OCI-M1 (cell line): ENCODE measurements around the gene ERP44.

ENCODE experiments used
- DNase-seq: peaks from one replicate; lab custom pipeline; 2025; lab: John Stamatoyannopoulos, UW

Gene ERP44

GRCh38 chr9:99936947-99937587, 161.7 kb downstream of the ERP44 start:
- DNase-seq: no peak

- no peak for DNase-seq
Measured at GRCh38 chr9:99931155-99931840, 167.5 kb downstream of the ERP44 start.

- DNase-seq: no peak
Measured at GRCh38 chr9:99929652-99930051, 169.1 kb downstream of the ERP44 start.
